B cell (primary cell): ENCODE data around the gene RBM33. TPM values are rescaled to one million over a fixed set of nuclear protein-coding genes. Genes with fewer than 3 reads are reported as not detected.

Source experiments
- ATAC-seq: fragments of 200-7000 bp; cut with Tn5 transposase; one replicate; pipeline ENCODE4 v1.10.0; 2021; ENCODE audit warnings: low read depth, mild to moderate bottlenecking, moderate number of reproducible peaks, moderate library complexity
- CTCF ChIA-PET: fragments of 350-600 bp; sonication (Branson Sonifier 250); formaldehyde crosslinking; loops from one replicate; lab custom pipeline; 2021; ENCODE audit warnings: antibody characterized with exemption, inconsistent platforms; lab: Charles Lee
- POLR2A ChIA-PET: fragments of 350-600 bp; sonication (Branson Sonifier 250); formaldehyde crosslinking; loops from one replicate; lab custom pipeline; 2021; ENCODE audit warnings: antibody characterized with exemption; lab: Charles Lee
- DNase-seq: peaks from one replicate; pipeline ENCODE4 v3.0.0; 2013
- H2AFZ ChIP-seq: 2 replicates; pipeline ENCODE4 v1.6.1; 2012; ENCODE audit warnings: mild to moderate bottlenecking, low read depth, low read length; ENCODE audit not compliant: insufficient read depth, poor library complexity, severe bottlenecking
- H3K27ac ChIP-seq, 2 donors: 1 replicate in 1 of 2; 2 replicates in 1 of 2; pipeline ENCODE4 v1.5.1; 2012 to 2013; ENCODE audit warnings: low read length in 2 of 2, mild to moderate bottlenecking in 2 of 2, moderate library complexity in 1 of 2
- H3K27me3 ChIP-seq, 4 experiments: fragments of 200-600 bp in 1 of 4; sonication (generic) in 1 of 4; replicated peaks in 1 of 4; 1 replicate in 2 of 4; 2 replicates in 2 of 4; pipeline versions ENCODE4 v1.6.1 to v1.7.0; 2013 to 2016; ENCODE audit warnings: low read length in 3 of 4, mild to moderate bottlenecking in 2 of 4, mixed read lengths in 1 of 4, moderate library complexity in 1 of 4; ENCODE audit not compliant: insufficient read depth in 4 of 4, control insufficient read depth in 3 of 4; ENCODE audit errors: control extremely low read depth in 1 of 4
- H3K36me3 ChIP-seq, 2 experiments: replicated peaks in 1 of 2; 1 replicate in 1 of 2; 2 replicates in 1 of 2; pipeline versions ENCODE4 v1.6.1 to v1.7.1; 2013; ENCODE audit warnings: low read length in 1 of 2; ENCODE audit not compliant: insufficient read depth in 2 of 2, control insufficient read depth in 1 of 2; ENCODE audit errors: control extremely low read depth in 1 of 2, extremely low read depth in 1 of 2
- H3K4me1 ChIP-seq, 2 donors: fragments of 200-600 bp in 1 of 2; sonication (generic) in 1 of 2; 1 replicate in 1 of 2; 2 replicates in 1 of 2; pipeline versions ENCODE4 v1.5.1 to v1.6.1; 2013 to 2017; ENCODE audit warnings: low read length in 2 of 2; ENCODE audit not compliant: control insufficient read depth in 2 of 2, insufficient read depth in 2 of 2
- H3K4me2 ChIP-seq: replicated peaks from 2 replicates; pipeline ENCODE3; 2012; ENCODE audit warnings: mild to moderate bottlenecking, low read depth, low read length; ENCODE audit not compliant: poor library complexity, severe bottlenecking
- H3K4me3 ChIP-seq, 5 experiments: fragments of 200-600 bp in 1 of 5; sonication (generic) in 1 of 5; 1 replicate in 3 of 5; 2 replicates in 2 of 5; pipeline versions ENCODE4 v1.5.1 to v1.7.0; 2011 to 2016; ENCODE audit warnings: low read length in 4 of 5, mild to moderate bottlenecking in 4 of 5, low read depth in 2 of 5, control low read depth in 1 of 5, moderate library complexity in 1 of 5; ENCODE audit not compliant: insufficient read depth in 1 of 5; ENCODE audit errors: control extremely low read depth in 1 of 5, extremely low read depth in 1 of 5
- H3K79me2 ChIP-seq: fragments of 200-600 bp; sonication (generic); one replicate; pipeline ENCODE4 v1.6.0; 2016; ENCODE audit warnings: low read length; ENCODE audit not compliant: control insufficient read depth, insufficient read depth
- H3K9ac ChIP-seq: fragments of 200-600 bp; sonication (generic); 2 replicates; pipeline ENCODE4 v1.6.1; 2017; ENCODE audit warnings: mild to moderate bottlenecking, low read length, moderate library complexity
- H3K9me3 ChIP-seq, 3 donors: one replicate each; pipeline versions ENCODE4 v1.6.1 to v1.7.1; 2013; ENCODE audit warnings: low read length in 2 of 3; ENCODE audit not compliant: control insufficient read depth in 2 of 3, insufficient read depth in 1 of 3; ENCODE audit errors: control extremely low read depth in 1 of 3
- H4K20me1 ChIP-seq: 2 replicates; pipeline ENCODE4 v1.6.0; 2012; ENCODE audit warnings: mild to moderate bottlenecking, low read length; ENCODE audit not compliant: insufficient read depth, control insufficient read depth, poor library complexity, severe bottlenecking
- H3K27ac Mint-ChIP-seq: one replicate; pipeline ENCODE4 v1.8.0; 2021; ENCODE audit warnings: mixed read lengths
- H3K27me3 Mint-ChIP-seq: one replicate; pipeline ENCODE4 v1.8.0; 2021; ENCODE audit warnings: mixed read lengths
- H3K4me1 Mint-ChIP-seq: one replicate; pipeline ENCODE4 v1.8.0; 2021; ENCODE audit warnings: mixed read lengths
- H3K4me3 Mint-ChIP-seq: one replicate; pipeline ENCODE4 v1.8.0; 2021; ENCODE audit warnings: mixed read lengths
- H3K9me3 Mint-ChIP-seq: one replicate; pipeline ENCODE4 v1.8.0; 2022; ENCODE audit warnings: mixed read lengths; ENCODE audit not compliant: insufficient read depth
- EZH2 ChIP-seq: IDR thresholded peaks from 2 replicates; pipeline ENCODE4 v1.6.1; 2012; ENCODE audit warnings: borderline replicate concordance, low read depth, mild to moderate bottlenecking, moderate library complexity, low read length; ENCODE audit not compliant: insufficient read depth, poor library complexity, severe bottlenecking
- WGBS: methylation state at CpG from one replicate; pipeline ENCODE4 v1.1.5; 2013; ENCODE audit warnings: missing lambda C conversion rate; ENCODE audit not compliant: insufficient coverage; 5-methylcytosine and 5-hydroxymethylcytosine counted together
- intact Hi-C: fragments of 100-400 bp; cut with micrococcal nuclease; formaldehyde crosslinking; loops from one replicate; pipeline ENCODE4 v1.10.0; 2022
- polyA plus RNA-seq: library from polyadenylated mRNA; depleted of rRNA; stranded (reverse); fragments of >200 nt; gene quantifications from 2 replicates; pipeline ENCODE4 v1.2.3, GENCODE V29; 2012
- total RNA-seq, 2 donors: library from RNA; stranded (reverse); fragments of 120-200 nt in 1 of 2; gene quantifications; 1 replicate in 1 of 2; 2 replicates in 1 of 2; pipeline versions ENCODE4 v1.2.3 to v1.2.4, GENCODE V29; 2013 to 2022
- TF ChIP-seq, protein P1 (sequence below): fragments of 200-600 bp; IDR thresholded peaks from one replicate; pipeline ENCODE4 v1.8.0; 2022; ENCODE audit warnings: antibody characterized with exemption, mild to moderate bottlenecking

The RBM33 gene
- total and polyA plus RNA-seq, 2 donors (not counting 1 experiment from before 2014, with no cell fraction given), result 33.5 to 189 TPM

DNA sequence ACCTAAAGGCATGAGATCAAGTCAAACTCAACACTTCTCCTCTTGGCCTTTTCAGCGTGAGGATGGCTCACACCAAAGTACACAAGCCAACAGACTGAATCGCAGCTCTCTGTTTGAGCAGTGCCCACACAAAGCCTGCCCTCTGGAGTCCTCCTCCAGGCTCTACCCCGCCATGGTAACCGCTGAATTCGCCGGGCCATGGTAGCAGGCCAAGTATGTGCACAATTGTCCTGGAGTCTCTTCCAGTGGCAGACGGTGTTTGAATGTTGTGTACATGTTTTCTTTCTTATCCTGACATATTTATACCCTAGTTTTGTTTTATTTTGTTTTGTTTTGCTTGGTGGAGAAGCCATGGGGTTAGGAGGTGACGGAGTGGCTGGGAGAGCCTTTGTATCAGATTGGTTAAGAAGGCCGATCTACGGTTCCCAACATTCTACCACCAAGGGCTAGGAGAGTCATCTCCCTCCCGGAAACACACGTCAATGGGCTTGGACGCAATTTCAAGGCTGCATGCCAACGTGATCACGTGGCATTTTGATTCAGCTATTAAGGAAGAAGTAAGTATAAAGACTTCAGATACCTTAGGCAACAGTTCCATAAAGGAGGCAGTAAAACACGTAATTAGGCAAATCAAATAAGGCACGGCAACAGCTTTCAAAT is 179.9 kb downstream of the RBM33 start:
- Histone ChIP-seq H4K20me1 (no peaks in the 10 kb centered on the region), H3K4me3 (no peak overlapping the region), H3K9me3 (no peaks in the 10 kb centered on the region), H2AFZ (no peak overlapping the region), H3K27ac (no peak overlapping the region), H3K9ac (no peak overlapping the region), H3K4me2 (no peak overlapping the region), H3K36me3 (no peaks in the 10 kb centered on the region), H3K79me2 (no peaks in the 10 kb centered on the region), H3K27me3 (peaks cover 0 to 7% (median 0%) of the 10 kb centered on the region in 4 experiments), H3K4me1 (no peaks in the 10 kb centered on the region)
- Mint-ChIP-seq H3K4me1 (no peaks in the 10 kb centered on the region), H3K4me3 (no peak overlapping the region), H3K9me3 (no peaks in the 10 kb centered on the region), H3K27ac (no peak overlapping the region), H3K27me3 (peaks cover 44% of the 10 kb centered on the region)
- ChIA-PET POLR2A (no interaction called here), CTCF (no interaction called here)
- no peak for DNase-seq
- TF ChIP-seq, protein P1, sequence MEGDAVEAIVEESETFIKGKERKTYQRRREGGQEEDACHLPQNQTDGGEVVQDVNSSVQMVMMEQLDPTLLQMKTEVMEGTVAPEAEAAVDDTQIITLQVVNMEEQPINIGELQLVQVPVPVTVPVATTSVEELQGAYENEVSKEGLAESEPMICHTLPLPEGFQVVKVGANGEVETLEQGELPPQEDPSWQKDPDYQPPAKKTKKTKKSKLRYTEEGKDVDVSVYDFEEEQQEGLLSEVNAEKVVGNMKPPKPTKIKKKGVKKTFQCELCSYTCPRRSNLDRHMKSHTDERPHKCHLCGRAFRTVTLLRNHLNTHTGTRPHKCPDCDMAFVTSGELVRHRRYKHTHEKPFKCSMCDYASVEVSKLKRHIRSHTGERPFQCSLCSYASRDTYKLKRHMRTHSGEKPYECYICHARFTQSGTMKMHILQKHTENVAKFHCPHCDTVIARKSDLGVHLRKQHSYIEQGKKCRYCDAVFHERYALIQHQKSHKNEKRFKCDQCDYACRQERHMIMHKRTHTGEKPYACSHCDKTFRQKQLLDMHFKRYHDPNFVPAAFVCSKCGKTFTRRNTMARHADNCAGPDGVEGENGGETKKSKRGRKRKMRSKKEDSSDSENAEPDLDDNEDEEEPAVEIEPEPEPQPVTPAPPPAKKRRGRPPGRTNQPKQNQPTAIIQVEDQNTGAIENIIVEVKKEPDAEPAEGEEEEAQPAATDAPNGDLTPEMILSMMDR, result no peak
- no peak for TF ChIP-seq EZH2
- WGBS, result 73% methylated on average over 2 of the region's 17 CpGs
- no peak for ATAC-seq
- intact Hi-C loops, result no loop called here

DNA sequence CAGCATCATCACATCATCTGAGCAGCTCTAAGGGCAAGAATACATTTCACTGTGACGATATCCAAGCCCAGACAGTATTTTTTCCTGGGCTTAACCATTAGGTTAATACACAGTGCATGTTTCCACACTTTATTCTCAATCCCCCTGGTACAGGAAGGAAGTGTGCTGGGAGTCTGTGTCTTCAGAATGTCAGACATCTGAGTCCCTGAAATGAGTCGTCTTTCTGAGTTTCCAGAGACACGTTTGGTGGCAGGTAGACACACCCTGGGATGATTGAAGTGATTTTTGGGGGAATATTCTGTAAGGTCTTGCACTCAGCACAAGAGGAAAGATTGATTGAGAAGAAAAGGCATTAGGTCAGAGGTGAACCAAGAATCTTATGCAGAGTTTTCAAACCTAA is 180.9 kb downstream of the RBM33 start:
- H4K20me1 ChIP-seq, result no peaks in the 10 kb centered on the region
- CTCF ChIA-PET, result no interaction called here
- H3K9ac ChIP-seq, result no peak overlapping the region
- DNase-seq, result no peak
- 36% methylated on average over 2 of the region's 3 CpGs for WGBS
- H2AFZ ChIP-seq, result no peak overlapping the region
- ATAC-seq, result no peak
- POLR2A ChIA-PET, result no interaction called here
- H3K4me2 ChIP-seq, result no peak overlapping the region
- H3K4me3 Mint-ChIP-seq, result no peak overlapping the region
- TF ChIP-seq, protein P1, result no peak
- no peak for TF ChIP-seq EZH2
- H3K27me3 ChIP-seq, result peaks cover 0 to 4% (median 0%) of the 10 kb centered on the region in 4 experiments
- H3K27ac Mint-ChIP-seq, result no peak overlapping the region
- no peak overlapping the region for H3K27ac ChIP-seq
- no peak overlapping the region for H3K4me3 ChIP-seq
- H3K9me3 ChIP-seq, result no peaks in the 10 kb centered on the region
- no peaks in the 10 kb centered on the region for H3K79me2 ChIP-seq
- no peaks in the 10 kb centered on the region for H3K36me3 ChIP-seq
- no peaks in the 10 kb centered on the region for H3K4me1 Mint-ChIP-seq
- H3K27me3 Mint-ChIP-seq, result peaks cover 39% of the 10 kb centered on the region
- H3K4me1 ChIP-seq, result no peaks in the 10 kb centered on the region
- no peaks in the 10 kb centered on the region for H3K9me3 Mint-ChIP-seq
- intact Hi-C loops, result no loop called here
